Measurements from ENCODE around the gene FABP1.

DNA sequence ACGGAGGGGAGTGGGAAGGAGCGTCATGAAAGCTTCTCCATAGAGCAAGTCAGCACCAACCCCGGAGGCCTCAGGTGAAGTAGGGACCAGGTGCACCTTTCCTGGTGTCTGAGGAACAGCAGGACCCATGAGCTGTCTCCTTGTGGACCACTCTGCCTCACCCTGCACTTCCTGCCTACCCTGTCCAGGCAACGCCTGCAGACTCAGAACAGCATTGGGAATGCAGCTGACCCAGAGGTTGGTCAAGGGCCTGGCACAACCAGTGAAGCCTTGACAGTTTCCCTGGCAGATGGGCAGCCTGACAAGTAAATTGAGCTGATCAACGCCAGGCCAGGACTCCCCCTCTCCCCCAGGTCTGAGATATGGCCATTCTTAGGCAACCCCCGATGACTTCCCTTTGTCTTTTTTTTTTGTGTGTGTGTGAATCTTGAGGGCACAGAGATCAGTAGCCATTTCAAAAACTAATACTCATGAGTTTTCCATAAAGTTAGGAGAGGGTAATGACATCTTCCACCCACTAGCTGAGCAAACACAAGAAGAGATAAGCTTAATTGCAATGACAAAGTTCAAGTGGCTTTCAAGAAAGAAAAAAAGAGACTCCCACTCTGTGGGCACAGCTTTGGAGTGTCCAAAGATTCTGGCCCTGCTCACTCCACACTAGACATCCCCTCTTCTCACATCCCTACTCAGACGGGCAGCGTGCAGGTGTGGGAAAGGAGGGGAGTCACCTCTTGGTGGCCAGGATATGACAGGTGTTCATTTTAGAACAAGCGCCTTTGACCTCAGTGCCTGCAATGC lies 3.5 kb upstream of the FABP1 start:
- TF ChIP-seq POLR2A (IDR thresholded peaks at IDR 0.05) = no peak
- TF ChIP-seq, protein P1, sequence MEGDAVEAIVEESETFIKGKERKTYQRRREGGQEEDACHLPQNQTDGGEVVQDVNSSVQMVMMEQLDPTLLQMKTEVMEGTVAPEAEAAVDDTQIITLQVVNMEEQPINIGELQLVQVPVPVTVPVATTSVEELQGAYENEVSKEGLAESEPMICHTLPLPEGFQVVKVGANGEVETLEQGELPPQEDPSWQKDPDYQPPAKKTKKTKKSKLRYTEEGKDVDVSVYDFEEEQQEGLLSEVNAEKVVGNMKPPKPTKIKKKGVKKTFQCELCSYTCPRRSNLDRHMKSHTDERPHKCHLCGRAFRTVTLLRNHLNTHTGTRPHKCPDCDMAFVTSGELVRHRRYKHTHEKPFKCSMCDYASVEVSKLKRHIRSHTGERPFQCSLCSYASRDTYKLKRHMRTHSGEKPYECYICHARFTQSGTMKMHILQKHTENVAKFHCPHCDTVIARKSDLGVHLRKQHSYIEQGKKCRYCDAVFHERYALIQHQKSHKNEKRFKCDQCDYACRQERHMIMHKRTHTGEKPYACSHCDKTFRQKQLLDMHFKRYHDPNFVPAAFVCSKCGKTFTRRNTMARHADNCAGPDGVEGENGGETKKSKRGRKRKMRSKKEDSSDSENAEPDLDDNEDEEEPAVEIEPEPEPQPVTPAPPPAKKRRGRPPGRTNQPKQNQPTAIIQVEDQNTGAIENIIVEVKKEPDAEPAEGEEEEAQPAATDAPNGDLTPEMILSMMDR (IDR thresholded peaks at IDR 0.05 in 4 of 5, conservative IDR thresholded peaks at IDR 0.05 in 1 of 5) = no peak
